Endothelial cell of umbilical vein (primary cell): ENCODE measurements around the gene OASL.

Experiments
- CTCF ChIP-seq, 2 donors: IDR thresholded peaks; 1 replicate in 1 of 2; 2 replicates in 1 of 2; pipeline ENCODE4 v1.5.1; 2011; ENCODE audit warnings: low read length in 2 of 2, mild to moderate bottlenecking in 2 of 2, moderate library complexity in 2 of 2, control low read depth in 1 of 2, inconsistent platforms in 1 of 2, low read depth in 1 of 2; ENCODE audit not compliant: insufficient read depth in 1 of 2; ENCODE audit errors: extremely low read depth in 1 of 2
- EZH2 ChIP-seq: IDR thresholded peaks from 2 replicates; pipeline ENCODE4 v1.6.1; 2012; ENCODE audit warnings: borderline replicate concordance, low read depth, mild to moderate bottlenecking, moderate library complexity, low read length, inconsistent platforms; ENCODE audit not compliant: severe bottlenecking
- FOS ChIP-seq: IDR thresholded peaks from 2 replicates; pipeline ENCODE4 v1.6.1; 2011; ENCODE audit warnings: mild to moderate bottlenecking, low read length, moderate library complexity, borderline replicate concordance; ENCODE audit not compliant: insufficient read depth
- GATA2 ChIP-seq: IDR thresholded peaks from 2 replicates; pipeline ENCODE4 v1.7.0; 2011; ENCODE audit warnings: low read depth, mild to moderate bottlenecking, moderate library complexity, mixed read lengths, low read length; ENCODE audit not compliant: insufficient read length, insufficient read depth
- POLR2A ChIP-seq: IDR thresholded peaks from 2 replicates; pipeline ENCODE4 v1.6.1; 2012; ENCODE audit warnings: low read depth, mild to moderate bottlenecking, control low read depth, low read length

- no peak for TF ChIP-seq CTCF (IDR thresholded peaks at IDR 0.05; ENCODE audit: extremely low read depth in 1 of 2, insufficient read depth in 1 of 2, low read depth in 1 of 2, low read length in 2 of 2)
- no peak for TF ChIP-seq POLR2A
- no peak for TF ChIP-seq EZH2
- TF ChIP-seq GATA2 = no peak
- TF ChIP-seq FOS = no peak
These were observed 14.7 kb upstream of the OASL start for GRCh38 chr12:121053706-121054105.
